K562 (cell line): ENCODE data around the gene CPED1. TPM values are rescaled to one million over a fixed set of nuclear protein-coding genes. Genes with fewer than 3 reads are reported as not detected.

ENCODE experiments used
- EZH2 ChIP-seq: IDR thresholded peaks from 2 replicates; pipeline ENCODE4 v1.6.1; 2012; ENCODE audit warnings: low read depth, mild to moderate bottlenecking, inconsistent platforms, low read length, borderline replicate concordance
- HDAC2 ChIP-seq: fragments of 450-650 bp; IDR thresholded peaks from 2 replicates; pipeline ENCODE4 v1.6.1; 2016; ENCODE audit warnings: mild to moderate bottlenecking
- HDAC3 ChIP-seq: fragments of 450-650 bp; IDR thresholded peaks from 2 replicates; pipeline ENCODE4 v1.6.1; 2018; ENCODE audit warnings: borderline replicate concordance, mild to moderate bottlenecking, moderate library complexity; ENCODE audit not compliant: partially characterized antibody
- KLF1 ChIP-seq: fragments of 450-650 bp; IDR thresholded peaks from 2 replicates; pipeline ENCODE4 v1.6.1; 2016; ENCODE audit warnings: missing genetic modification characterization, missing compliant biosample characterization
- MTA1 ChIP-seq: fragments of 450-650 bp; IDR thresholded peaks from 2 replicates; pipeline ENCODE4 v1.6.1; 2017; ENCODE audit warnings: borderline replicate concordance
- NFRKB ChIP-seq: fragments of 450-650 bp; IDR thresholded peaks from 2 replicates; pipeline ENCODE4 v1.6.1; 2016; ENCODE audit warnings: low read depth
- PCBP2 ChIP-seq: fragments of 200-400 bp; formaldehyde crosslinking; IDR thresholded peaks from 2 replicates; pipeline ENCODE4 v1.6.1; 2018; ENCODE audit warnings: low read length, low read depth, mild to moderate bottlenecking, moderate library complexity; ENCODE audit not compliant: poor library complexity, severe bottlenecking
- SP1 ChIP-seq: sonication (generic); formaldehyde crosslinking; IDR thresholded peaks from 2 replicates; pipeline ENCODE4 v1.8.1; 2022; ENCODE audit warnings: mild to moderate bottlenecking, missing genetic modification reagents
- SRSF9 ChIP-seq: fragments of 200-400 bp; formaldehyde crosslinking; IDR thresholded peaks from 2 replicates; pipeline ENCODE4 v1.6.1; 2017; ENCODE audit warnings: low read depth, low read length, borderline replicate concordance
- WHSC1 ChIP-seq: IDR thresholded peaks from one replicate; pipeline ENCODE4 v1.6.1; 2012; ENCODE audit warnings: low read length, control low read depth, inconsistent platforms
- polyA plus RNA-seq, 8 experiments: library from polyadenylated mRNA; depleted of rRNA in 4 of 8; stranded (reverse) in 5 of 8; unstranded in 3 of 8; fragments of >200 nt; fragmentation: Nextera tagmentation in 2 of 8; fragmentation: Illumina TruSeq in 1 of 8; extraction: Ambion mirVana in 2 of 8; extraction: Trizol in 1 of 8; gene quantifications; 2 replicates each; pipeline versions ENCODE4 v1.2.1 to v1.2.3, GENCODE V29; 2011 to 2014; ENCODE audit warnings: inconsistent platforms in 1 of 8, missing spikeins in 1 of 8
- total RNA-seq, 7 experiments: library from RNA; depleted of rRNA in 6 of 7; stranded (reverse); fragments of >200 nt in 6 of 7; fragmentation: Illumina TruSeq in 2 of 7; extraction: Trizol in 2 of 7; gene quantifications; 2 replicates each; pipeline versions ENCODE4 v1.2.1 to v1.2.3, GENCODE V29; 2011 to 2021; ENCODE audit warnings: low replicate concordance in 1 of 7
- TF ChIP-seq, protein P1 (sequence below): fragments of 250-450 bp; sonication (Bioruptor Pico); IDR thresholded peaks from 2 replicates; pipeline ENCODE4 v1.8.0; 2022; ENCODE audit warnings: inconsistent platforms
- TF ChIP-seq, protein P2 (sequence below): IDR thresholded peaks from 2 replicates; pipeline ENCODE4 v1.6.1; 2011; ENCODE audit not compliant: insufficient read length; ENCODE audit errors: extremely low read depth
- TF ChIP-seq, protein P3 (sequence below): fragments of 200-800 bp; sonication (Bioruptor generic); IDR thresholded peaks from 2 replicates; pipeline ENCODE4 v1.6.1; 2017; ENCODE audit warnings: missing genetic modification characterization, missing compliant biosample characterization
- TF ChIP-seq, protein P4 (sequence below), 2 experiments: IDR thresholded peaks in 1 of 2; conservative IDR thresholded peaks in 1 of 2; 2 replicates each; pipeline ENCODE4 v1.6.1; 2016; ENCODE audit warnings: low read depth in 2 of 2, mild to moderate bottlenecking in 1 of 2, missing compliant biosample characterization in 1 of 2, missing genetic modification characterization in 1 of 2, moderate library complexity in 1 of 2
- TF ChIP-seq, protein P5 (sequence below): fragments of 450-650 bp; IDR thresholded peaks from one replicate; pipeline ENCODE4 v1.6.1; 2018; ENCODE audit warnings: mild to moderate bottlenecking, moderate library complexity; ENCODE audit not compliant: partially characterized antibody

The CPED1 gene
- total and polyA plus RNA-seq, 9 of the 15 experiments (the other 6 are each of a cell fraction or from before 2014, with no cell fraction given): 195 to 393 (median 290) TPM

DNA sequence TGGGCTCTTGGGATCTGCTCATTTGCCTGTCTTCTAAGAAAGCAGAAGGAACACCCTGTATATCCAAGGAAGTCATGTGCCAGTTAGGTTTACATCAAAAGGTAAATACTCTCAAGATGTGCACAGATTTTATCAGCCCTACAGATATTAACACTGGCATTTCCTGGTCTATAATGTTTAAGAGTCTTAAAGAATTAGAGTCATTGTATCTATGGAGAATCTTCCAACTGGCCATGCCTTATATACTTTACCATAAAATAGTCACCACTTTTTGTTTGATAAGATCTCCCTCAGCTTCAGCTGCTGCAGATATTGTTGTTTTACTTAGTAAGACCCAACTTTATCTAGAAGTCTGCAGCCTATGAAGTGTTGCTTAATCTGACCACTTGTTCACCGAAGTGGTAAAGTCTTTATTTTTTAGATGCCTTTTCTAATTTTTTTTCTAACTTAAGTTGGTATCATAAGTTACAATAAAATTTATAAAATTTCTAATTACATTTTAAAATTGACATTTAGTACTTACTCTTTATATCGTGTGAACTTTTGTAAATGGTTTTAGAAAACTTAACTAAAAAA, 58.5 kb downstream of the CPED1 start (continued):
- no peak for TF ChIP-seq SP1 (CRISPR knock-in tag)
- TF ChIP-seq, protein P1, sequence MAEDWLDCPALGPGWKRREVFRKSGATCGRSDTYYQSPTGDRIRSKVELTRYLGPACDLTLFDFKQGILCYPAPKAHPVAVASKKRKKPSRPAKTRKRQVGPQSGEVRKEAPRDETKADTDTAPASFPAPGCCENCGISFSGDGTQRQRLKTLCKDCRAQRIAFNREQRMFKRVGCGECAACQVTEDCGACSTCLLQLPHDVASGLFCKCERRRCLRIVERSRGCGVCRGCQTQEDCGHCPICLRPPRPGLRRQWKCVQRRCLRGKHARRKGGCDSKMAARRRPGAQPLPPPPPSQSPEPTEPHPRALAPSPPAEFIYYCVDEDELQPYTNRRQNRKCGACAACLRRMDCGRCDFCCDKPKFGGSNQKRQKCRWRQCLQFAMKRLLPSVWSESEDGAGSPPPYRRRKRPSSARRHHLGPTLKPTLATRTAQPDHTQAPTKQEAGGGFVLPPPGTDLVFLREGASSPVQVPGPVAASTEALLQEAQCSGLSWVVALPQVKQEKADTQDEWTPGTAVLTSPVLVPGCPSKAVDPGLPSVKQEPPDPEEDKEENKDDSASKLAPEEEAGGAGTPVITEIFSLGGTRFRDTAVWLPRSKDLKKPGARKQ: no peak
- TF ChIP-seq EZH2: no peak
- peak; percentile 83 for TF ChIP-seq MTA1
- TF ChIP-seq KLF1: no peak
- TF ChIP-seq, protein P2, sequence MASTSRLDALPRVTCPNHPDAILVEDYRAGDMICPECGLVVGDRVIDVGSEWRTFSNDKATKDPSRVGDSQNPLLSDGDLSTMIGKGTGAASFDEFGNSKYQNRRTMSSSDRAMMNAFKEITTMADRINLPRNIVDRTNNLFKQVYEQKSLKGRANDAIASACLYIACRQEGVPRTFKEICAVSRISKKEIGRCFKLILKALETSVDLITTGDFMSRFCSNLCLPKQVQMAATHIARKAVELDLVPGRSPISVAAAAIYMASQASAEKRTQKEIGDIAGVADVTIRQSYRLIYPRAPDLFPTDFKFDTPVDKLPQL: no peak
- peak; percentile 63 for TF ChIP-seq HDAC3
- peak; percentile 74 for TF ChIP-seq HDAC2
- TF ChIP-seq, protein P3, sequence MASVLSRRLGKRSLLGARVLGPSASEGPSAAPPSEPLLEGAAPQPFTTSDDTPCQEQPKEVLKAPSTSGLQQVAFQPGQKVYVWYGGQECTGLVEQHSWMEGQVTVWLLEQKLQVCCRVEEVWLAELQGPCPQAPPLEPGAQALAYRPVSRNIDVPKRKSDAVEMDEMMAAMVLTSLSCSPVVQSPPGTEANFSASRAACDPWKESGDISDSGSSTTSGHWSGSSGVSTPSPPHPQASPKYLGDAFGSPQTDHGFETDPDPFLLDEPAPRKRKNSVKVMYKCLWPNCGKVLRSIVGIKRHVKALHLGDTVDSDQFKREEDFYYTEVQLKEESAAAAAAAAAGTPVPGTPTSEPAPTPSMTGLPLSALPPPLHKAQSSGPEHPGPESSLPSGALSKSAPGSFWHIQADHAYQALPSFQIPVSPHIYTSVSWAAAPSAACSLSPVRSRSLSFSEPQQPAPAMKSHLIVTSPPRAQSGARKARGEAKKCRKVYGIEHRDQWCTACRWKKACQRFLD (CRISPR knock-in tag): no peak
- TF ChIP-seq WHSC1: no peak
- no peak for TF ChIP-seq NFRKB
- TF ChIP-seq PCBP2: no peak
- TF ChIP-seq, protein P4, sequence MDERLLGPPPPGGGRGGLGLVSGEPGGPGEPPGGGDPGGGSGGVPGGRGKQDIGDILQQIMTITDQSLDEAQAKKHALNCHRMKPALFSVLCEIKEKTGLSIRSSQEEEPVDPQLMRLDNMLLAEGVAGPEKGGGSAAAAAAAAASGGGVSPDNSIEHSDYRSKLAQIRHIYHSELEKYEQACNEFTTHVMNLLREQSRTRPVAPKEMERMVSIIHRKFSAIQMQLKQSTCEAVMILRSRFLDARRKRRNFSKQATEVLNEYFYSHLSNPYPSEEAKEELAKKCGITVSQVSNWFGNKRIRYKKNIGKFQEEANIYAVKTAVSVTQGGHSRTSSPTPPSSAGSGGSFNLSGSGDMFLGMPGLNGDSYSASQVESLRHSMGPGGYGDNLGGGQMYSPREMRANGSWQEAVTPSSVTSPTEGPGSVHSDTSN (CRISPR knock-in tag; IDR thresholded peaks at IDR 0.05; ENCODE audit: low read depth): no peak
- TF ChIP-seq, protein P4 (tag; conservative IDR thresholded peaks at IDR 0.05; ENCODE audit: low read depth): 0 out of 2 replicates have a peak, but pooled peaks have one; percentile 20
- no peak for TF ChIP-seq SRSF9
- TF ChIP-seq, protein P5, sequence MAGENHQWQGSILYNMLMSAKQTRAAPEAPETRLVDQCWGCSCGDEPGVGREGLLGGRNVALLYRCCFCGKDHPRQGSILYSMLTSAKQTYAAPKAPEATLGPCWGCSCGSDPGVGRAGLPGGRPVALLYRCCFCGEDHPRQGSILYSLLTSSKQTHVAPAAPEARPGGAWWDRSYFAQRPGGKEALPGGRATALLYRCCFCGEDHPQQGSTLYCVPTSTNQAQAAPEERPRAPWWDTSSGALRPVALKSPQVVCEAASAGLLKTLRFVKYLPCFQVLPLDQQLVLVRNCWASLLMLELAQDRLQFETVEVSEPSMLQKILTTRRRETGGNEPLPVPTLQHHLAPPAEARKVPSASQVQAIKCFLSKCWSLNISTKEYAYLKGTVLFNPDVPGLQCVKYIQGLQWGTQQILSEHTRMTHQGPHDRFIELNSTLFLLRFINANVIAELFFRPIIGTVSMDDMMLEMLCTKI: no peak
